CD4-positive, alpha-beta T cell treated with Interleukin-10 for 1 hour (primary cell): ENCODE measurements around the gene DTNBP1.
A peak's percentile ranks its signal among the peaks of the same experiment; 100 is the strongest.

Experiments
- DNase-seq: peaks from one replicate; pipeline ENCODE4 v3.0.0-alpha.2; 2020

DTNBP1 gene

GRCh38 chr6:15498640-15499039 is 164.2 kb downstream of the DTNBP1 start:
- no peak for DNase-seq

GRCh38 chr6:15496345-15497131 is 166.3 kb downstream of the DTNBP1 start:
- no peak for DNase-seq

- no peak for DNase-seq
Measured at GRCh38 chr6:15495375-15495901, 167.4 kb downstream of the DTNBP1 start.

- DNase-seq: no peak
Measured at GRCh38 chr6:15493437-15494168, 169.2 kb downstream of the DTNBP1 start.

GRCh38 chr6:15491986-15492269 is 170.9 kb downstream of the DTNBP1 start:
- DNase-seq: no peak

GRCh38 chr6:15491255-15491985 is 171.4 kb downstream of the DTNBP1 start:
- DNase-seq: peak; percentile 70

GRCh38 chr6:15490242-15491100 is 172.4 kb downstream of the DTNBP1 start:
- DNase-seq: no peak

GRCh38 chr6:15489261-15489962 is 173.4 kb downstream of the DTNBP1 start:
- no peak for DNase-seq

- DNase-seq: no peak
Measured at GRCh38 chr6:15487262-15487661, 175.6 kb downstream of the DTNBP1 start.

- no peak for DNase-seq
Measured at GRCh38 chr6:15485936-15486335, 176.9 kb downstream of the DTNBP1 start.

GRCh38 chr6:15484821-15485220 is 178.0 kb downstream of the DTNBP1 start:
- no peak for DNase-seq

- DNase-seq: no peak
Measured at GRCh38 chr6:15484140-15484539, 178.7 kb downstream of the DTNBP1 start.

GRCh38 chr6:15483060-15483459 is 179.8 kb downstream of the DTNBP1 start:
- DNase-seq: no peak

GRCh38 chr6:15481390-15482291 is 181.2 kb downstream of the DTNBP1 start:
- DNase-seq: no peak

- no peak for DNase-seq
Measured at GRCh38 chr6:15480525-15480924, 182.3 kb downstream of the DTNBP1 start.

- DNase-seq: no peak
Measured at GRCh38 chr6:15479761-15480160, 183.1 kb downstream of the DTNBP1 start.

- DNase-seq: no peak
Measured at GRCh38 chr6:15477746-15478145, 185.1 kb downstream of the DTNBP1 start.

GRCh38 chr6:15476631-15477380 is 186.0 kb downstream of the DTNBP1 start:
- no peak for DNase-seq

- no peak for DNase-seq
Measured at GRCh38 chr6:15475872-15476271, 187.0 kb downstream of the DTNBP1 start.

GRCh38 chr6:15475261-15475660 is 187.6 kb downstream of the DTNBP1 start:
- DNase-seq: no peak
